ENCODE results near the gene OR5A2.
"Not testable (repeated sequence)": the region's sequence is repeated elsewhere in the genome, so short reads cannot be mapped to it uniquely, and the experiment has no call there.

The OR5A2 gene

DNA sequence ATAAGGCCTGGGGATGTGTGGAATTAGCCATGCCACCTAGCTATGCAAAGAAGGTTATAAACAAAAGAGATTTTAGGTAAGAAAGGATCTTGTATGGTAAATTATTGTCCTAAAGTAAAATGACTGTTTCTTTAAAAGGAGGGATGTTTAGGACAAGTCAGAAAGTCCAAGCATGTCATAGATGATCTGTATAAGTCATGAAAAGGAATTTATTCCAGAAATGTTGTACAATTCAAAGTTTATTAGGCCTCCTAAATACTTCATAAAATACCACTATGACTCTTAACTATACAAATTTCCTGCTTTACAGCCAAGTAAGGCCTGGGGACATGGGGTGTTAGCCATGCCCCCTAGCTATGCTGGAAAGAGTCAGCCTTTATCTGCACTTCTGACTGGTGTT, 22.7 kb downstream of the OR5A2 start:
- ATAC-seq (ENCODE audit: low read depth) (no peak), DNase-seq (ENCODE audit: low spot score) (no peak)
- Histone ChIP-seq H3K9me3 (ENCODE audit: severe bottlenecking) (peaks cover 5% of the 10 kb centered on the region), H3K36me3 (ENCODE audit: low read depth) (no peaks in the 10 kb centered on the region), H3K4me1 (ENCODE audit: insufficient read depth, poor library complexity, severe bottlenecking) (no peaks in the 10 kb centered on the region), H3K4me3 (ENCODE audit: severe bottlenecking) (no peak overlapping the region), H3K27me3 (ENCODE audit: insufficient read depth, poor library complexity, severe bottlenecking) (no peaks in the 10 kb centered on the region), H3K27ac (ENCODE audit: poor library complexity, severe bottlenecking) (no peak overlapping the region)
- TF ChIP-seq, protein P1, sequence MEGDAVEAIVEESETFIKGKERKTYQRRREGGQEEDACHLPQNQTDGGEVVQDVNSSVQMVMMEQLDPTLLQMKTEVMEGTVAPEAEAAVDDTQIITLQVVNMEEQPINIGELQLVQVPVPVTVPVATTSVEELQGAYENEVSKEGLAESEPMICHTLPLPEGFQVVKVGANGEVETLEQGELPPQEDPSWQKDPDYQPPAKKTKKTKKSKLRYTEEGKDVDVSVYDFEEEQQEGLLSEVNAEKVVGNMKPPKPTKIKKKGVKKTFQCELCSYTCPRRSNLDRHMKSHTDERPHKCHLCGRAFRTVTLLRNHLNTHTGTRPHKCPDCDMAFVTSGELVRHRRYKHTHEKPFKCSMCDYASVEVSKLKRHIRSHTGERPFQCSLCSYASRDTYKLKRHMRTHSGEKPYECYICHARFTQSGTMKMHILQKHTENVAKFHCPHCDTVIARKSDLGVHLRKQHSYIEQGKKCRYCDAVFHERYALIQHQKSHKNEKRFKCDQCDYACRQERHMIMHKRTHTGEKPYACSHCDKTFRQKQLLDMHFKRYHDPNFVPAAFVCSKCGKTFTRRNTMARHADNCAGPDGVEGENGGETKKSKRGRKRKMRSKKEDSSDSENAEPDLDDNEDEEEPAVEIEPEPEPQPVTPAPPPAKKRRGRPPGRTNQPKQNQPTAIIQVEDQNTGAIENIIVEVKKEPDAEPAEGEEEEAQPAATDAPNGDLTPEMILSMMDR (IDR thresholded peaks at IDR 0.05; ENCODE audit: poor library complexity, severe bottlenecking), result no peak

DNA sequence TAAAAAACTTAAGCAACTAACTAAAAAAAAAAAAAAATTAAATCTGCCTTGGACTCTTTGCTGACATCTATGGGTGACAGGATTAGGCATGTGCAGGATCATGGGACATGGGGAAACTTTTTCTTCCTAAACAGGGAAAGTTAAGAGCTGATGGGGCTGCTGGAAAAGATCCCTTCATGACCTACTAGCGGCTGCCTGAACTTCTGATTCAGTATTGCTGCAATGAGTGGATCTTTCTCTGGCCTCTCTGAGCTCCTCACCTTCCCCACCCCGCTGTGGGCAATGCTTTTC, 25.0 kb downstream of the OR5A2 start:
- ATAC-seq (ENCODE audit: low read depth), result no peak
- H3K9me3 ChIP-seq (ENCODE audit: severe bottlenecking), result peaks cover 5% of the 10 kb centered on the region
- no peak for DNase-seq (ENCODE audit: low spot score)
- no peak overlapping the region for H3K27ac ChIP-seq (ENCODE audit: poor library complexity, severe bottlenecking)
- no peak overlapping the region for H3K4me3 ChIP-seq (ENCODE audit: severe bottlenecking)
- no peaks in the 10 kb centered on the region for H3K27me3 ChIP-seq (ENCODE audit: insufficient read depth, poor library complexity, severe bottlenecking)
- TF ChIP-seq, protein P1 (IDR thresholded peaks at IDR 0.05; ENCODE audit: poor library complexity, severe bottlenecking), result no peak
- H3K36me3 ChIP-seq (ENCODE audit: low read depth), result no peaks in the 10 kb centered on the region
- no peaks in the 10 kb centered on the region for H3K4me1 ChIP-seq (ENCODE audit: insufficient read depth, poor library complexity, severe bottlenecking)

GRCh38 chr11:59400461-59401261, 25.6 kb downstream of the OR5A2 start:
- Histone ChIP-seq H3K27ac (ENCODE audit: poor library complexity, severe bottlenecking) (no peak overlapping the region), H3K4me3 (ENCODE audit: severe bottlenecking) (no peak overlapping the region), H3K4me1 (ENCODE audit: insufficient read depth, poor library complexity, severe bottlenecking) (no peaks in the 10 kb centered on the region), H3K9me3 (ENCODE audit: severe bottlenecking) (peaks cover 5% of the 10 kb centered on the region), H3K27me3 (ENCODE audit: insufficient read depth, poor library complexity, severe bottlenecking) (no peaks in the 10 kb centered on the region), H3K36me3 (ENCODE audit: low read depth) (no peaks in the 10 kb centered on the region)
- ATAC-seq (ENCODE audit: low read depth), result no peak
- DNase-seq (ENCODE audit: low spot score), result no peak
- TF ChIP-seq, protein P1 (IDR thresholded peaks at IDR 0.05; ENCODE audit: poor library complexity, severe bottlenecking), result no peak

DNA sequence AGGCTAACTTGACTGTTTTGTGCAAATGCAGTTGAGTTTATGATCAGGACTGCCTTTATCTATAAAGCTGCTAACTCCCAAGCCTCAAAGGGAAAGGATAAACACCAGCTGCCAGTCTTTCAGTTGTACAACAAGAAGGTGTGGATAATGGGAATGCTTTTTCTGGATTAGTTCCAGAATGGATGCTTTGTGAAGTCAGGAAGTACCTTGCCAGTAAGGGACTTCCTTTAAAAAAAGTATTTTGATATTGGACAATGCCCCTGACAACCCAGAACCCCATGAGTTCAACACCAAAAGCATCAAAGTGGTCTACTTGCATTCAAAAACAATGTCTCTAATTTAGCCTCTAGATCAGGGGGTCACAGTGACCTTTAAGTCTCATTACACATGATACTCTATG, 32.0 kb downstream of the OR5A2 start:
- no peaks in the 10 kb centered on the region for H3K4me1 ChIP-seq (ENCODE audit: insufficient read depth, poor library complexity, severe bottlenecking)
- no peaks in the 10 kb centered on the region for H3K27me3 ChIP-seq (ENCODE audit: insufficient read depth, poor library complexity, severe bottlenecking)
- TF ChIP-seq, protein P1 (IDR thresholded peaks at IDR 0.05; ENCODE audit: poor library complexity, severe bottlenecking), result no peak
- no peaks in the 10 kb centered on the region for H3K36me3 ChIP-seq (ENCODE audit: low read depth)
- no peak overlapping the region for H3K4me3 ChIP-seq (ENCODE audit: severe bottlenecking)
- DNase-seq (ENCODE audit: low spot score) (no peak), ATAC-seq (ENCODE audit: low read depth) (no peak)
- H3K27ac ChIP-seq (ENCODE audit: poor library complexity, severe bottlenecking), result no peak overlapping the region
- no peaks in the 10 kb centered on the region for H3K9me3 ChIP-seq (ENCODE audit: severe bottlenecking)

GRCh38 chr11:59380263-59381059, 45.8 kb downstream of the OR5A2 start:
- no peaks in the 10 kb centered on the region for H3K27me3 ChIP-seq (ENCODE audit: insufficient read depth, poor library complexity, severe bottlenecking)
- ATAC-seq (ENCODE audit: low read depth), result no peak
- H3K36me3 ChIP-seq (ENCODE audit: low read depth), result no peaks in the 10 kb centered on the region
- no peaks in the 10 kb centered on the region for H3K4me1 ChIP-seq (ENCODE audit: insufficient read depth, poor library complexity, severe bottlenecking)
- H3K4me3 ChIP-seq (ENCODE audit: severe bottlenecking), result no peak overlapping the region
- TF ChIP-seq, protein P1 (IDR thresholded peaks at IDR 0.05; ENCODE audit: poor library complexity, severe bottlenecking), result no peak
- no peak overlapping the region for H3K27ac ChIP-seq (ENCODE audit: poor library complexity, severe bottlenecking)
- no peaks in the 10 kb centered on the region for H3K9me3 ChIP-seq (ENCODE audit: severe bottlenecking)
- no peak for DNase-seq (ENCODE audit: low spot score)

GRCh38 chr11:59372324-59372723, 53.9 kb downstream of the OR5A2 start:
- not testable (repeated sequence) for H3K4me3 ChIP-seq (ENCODE audit: severe bottlenecking); ATAC-seq (ENCODE audit: low read depth); H3K27me3 ChIP-seq (ENCODE audit: insufficient read depth, poor library complexity, severe bottlenecking); DNase-seq (ENCODE audit: low spot score); H3K36me3 ChIP-seq (ENCODE audit: low read depth); H3K27ac ChIP-seq (ENCODE audit: poor library complexity, severe bottlenecking); H3K9me3 ChIP-seq (ENCODE audit: severe bottlenecking); H3K4me1 ChIP-seq (ENCODE audit: insufficient read depth, poor library complexity, severe bottlenecking)
